Activated naive CD4-positive, alpha-beta T cell treated with anti-CD3 and anti-CD28 coated beads, Interleukin-2, amount 10 ng/mL, durations not matched to agents 7 days and 5 days (primary cell): ENCODE results near the gene STRAP.
"Not testable (repeated sequence)": the region's sequence is repeated elsewhere in the genome, so short reads cannot be mapped to it uniquely, and the experiment has no call there.

Source experiments
- CTCF ChIA-PET: fragments of 350-600 bp; sonication (Branson Sonifier 250); formaldehyde crosslinking; loops from one replicate; lab custom pipeline; 2021; ENCODE audit warnings: antibody characterized with exemption; lab: Charles Lee
- DNase-seq: peaks from one replicate; pipeline ENCODE4 v3.0.0-alpha.2; 2020
- H3K27ac Mint-ChIP-seq: one replicate; pipeline ENCODE4 v1.8.0; 2021; ENCODE audit warnings: mild to moderate bottlenecking, moderate library complexity, mixed read lengths
- H3K27me3 Mint-ChIP-seq: one replicate; pipeline ENCODE4 v1.8.0; 2021; ENCODE audit warnings: mild to moderate bottlenecking, mixed read lengths
- H3K36me3 Mint-ChIP-seq: one replicate; pipeline ENCODE4 v1.8.0; 2021; ENCODE audit warnings: mixed read lengths
- H3K4me1 Mint-ChIP-seq: one replicate; pipeline ENCODE4 v1.8.0; 2021; ENCODE audit warnings: mixed read lengths
- H3K4me3 Mint-ChIP-seq: one replicate; pipeline ENCODE4 v1.8.0; 2021; ENCODE audit warnings: mild to moderate bottlenecking, moderate library complexity, mixed read lengths
- H3K9me3 Mint-ChIP-seq: one replicate; pipeline ENCODE4 v1.8.0; 2021; ENCODE audit warnings: mixed read lengths

Gene STRAP

DNA sequence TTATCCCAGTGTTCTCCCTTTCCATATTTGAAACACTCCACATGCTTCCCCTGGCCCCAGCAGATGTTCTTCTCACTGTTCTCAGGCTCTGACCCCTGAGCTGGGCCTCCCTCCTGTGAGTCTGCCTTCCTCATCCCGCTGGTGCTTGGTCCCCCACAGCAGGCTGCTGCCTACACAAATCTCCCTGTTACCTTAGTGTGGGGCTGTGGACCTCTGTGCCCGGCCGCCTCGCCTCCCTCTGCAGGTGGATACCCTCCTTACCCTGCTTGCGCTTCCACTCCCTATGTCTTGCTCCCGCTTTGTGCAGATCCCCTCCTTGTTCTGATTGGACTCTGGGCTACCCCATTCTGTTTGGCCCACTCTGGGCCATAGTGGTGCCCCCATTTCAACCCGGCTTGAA lies 35.9 kb downstream of the STRAP start:
- CTCF ChIA-PET = no interaction called here

DNA sequence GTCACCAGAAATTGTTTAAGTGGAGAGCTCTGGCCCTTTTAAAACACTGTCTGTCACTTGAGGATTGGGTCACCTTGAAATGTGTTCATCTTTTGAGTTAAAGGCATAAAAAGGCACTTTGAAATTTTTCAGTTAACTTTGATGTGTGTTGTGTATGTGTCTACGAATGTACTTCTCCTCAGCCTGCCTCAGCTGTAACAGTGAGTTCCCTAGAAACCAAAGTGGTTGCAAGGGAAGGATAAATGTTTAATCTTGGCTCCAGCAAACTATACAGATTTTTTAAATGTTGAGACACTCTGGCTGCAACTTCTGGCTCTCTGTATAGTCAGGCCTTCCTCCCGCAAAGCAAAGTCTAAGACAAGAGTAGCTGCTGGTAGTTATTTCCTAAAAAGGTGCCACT lies 37.2 kb downstream of the STRAP start:
- H3K9me3 Mint-ChIP-seq = peaks cover 2% of the 10 kb centered on the region
- H3K27ac Mint-ChIP-seq = no peak overlapping the region
- no peaks in the 10 kb centered on the region for H3K4me1 Mint-ChIP-seq
- no peaks in the 10 kb centered on the region for H3K36me3 Mint-ChIP-seq
- DNase-seq = no peak
- CTCF ChIA-PET = interaction anchor here (1.7 kb wide), 1 partner anchor 9 kb away, joined by 7 read pairs; the partner anchor contains the start of gene DERA
- no peaks in the 10 kb centered on the region for H3K27me3 Mint-ChIP-seq
- H3K4me3 Mint-ChIP-seq = no peak overlapping the region

More for the DNA sequence above, 35.9 kb downstream of the STRAP start:
- peaks cover 2% of the 10 kb centered on the region for H3K9me3 Mint-ChIP-seq
- no peaks in the 10 kb centered on the region for H3K4me1 Mint-ChIP-seq
- no peak overlapping the region for H3K27ac Mint-ChIP-seq
- H3K27me3 Mint-ChIP-seq = no peaks in the 10 kb centered on the region
- no peak overlapping the region for H3K4me3 Mint-ChIP-seq
- no peaks in the 10 kb centered on the region for H3K36me3 Mint-ChIP-seq
- no peak for DNase-seq

DNA sequence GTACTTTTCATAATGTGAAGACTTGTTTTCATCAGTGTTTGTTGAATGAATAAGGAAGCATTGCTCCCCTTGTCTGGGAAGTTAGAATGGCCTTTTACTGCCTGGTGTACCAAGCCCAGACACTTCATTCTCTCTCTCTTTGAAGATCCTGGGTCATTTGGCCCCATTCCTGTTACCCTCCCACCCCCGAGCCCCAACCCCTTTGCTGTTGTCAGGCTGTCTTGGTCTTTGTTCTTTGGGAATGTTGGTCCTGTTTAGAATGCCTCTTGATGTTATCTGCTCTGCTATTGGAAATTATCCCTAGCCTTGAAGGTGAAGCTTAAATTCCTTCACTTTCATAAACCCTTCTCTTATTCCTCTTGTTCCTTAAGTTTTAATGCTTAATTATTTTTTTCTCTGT lies 42.8 kb downstream of the STRAP start:
- no peaks in the 10 kb centered on the region for H3K36me3 Mint-ChIP-seq
- no peaks in the 10 kb centered on the region for H3K27me3 Mint-ChIP-seq
- CTCF ChIA-PET = no interaction called here
- H3K9me3 Mint-ChIP-seq = peaks cover 2% of the 10 kb centered on the region
- H3K4me1 Mint-ChIP-seq = no peaks in the 10 kb centered on the region
- DNase-seq = no peak
- H3K27ac Mint-ChIP-seq = no peak overlapping the region
- no peak overlapping the region for H3K4me3 Mint-ChIP-seq

DNA sequence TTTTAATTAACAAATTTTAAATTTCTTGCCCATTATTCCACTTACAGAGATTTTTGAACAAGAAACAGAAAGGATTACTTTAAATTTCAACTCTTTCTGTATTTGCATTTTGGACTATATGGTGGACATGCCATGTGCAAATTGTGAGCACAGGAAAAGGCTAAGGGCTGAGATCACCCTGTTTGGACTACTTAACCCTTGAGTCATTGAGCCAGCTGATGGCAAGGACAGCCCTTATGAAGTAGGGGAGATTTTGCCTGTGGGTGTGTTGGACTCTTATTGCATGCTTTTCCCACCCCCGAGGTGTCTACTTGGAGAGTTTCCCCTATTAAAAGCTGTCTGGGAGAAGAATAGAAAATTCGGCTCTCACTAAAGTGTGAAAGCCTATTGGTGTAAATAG lies 46.2 kb downstream of the STRAP start:
- H3K27ac Mint-ChIP-seq = no peak overlapping the region
- H3K36me3 Mint-ChIP-seq = no peaks in the 10 kb centered on the region
- no peak for DNase-seq
- no peak overlapping the region for H3K4me3 Mint-ChIP-seq
- no peaks in the 10 kb centered on the region for H3K9me3 Mint-ChIP-seq
- no peaks in the 10 kb centered on the region for H3K4me1 Mint-ChIP-seq
- no peaks in the 10 kb centered on the region for H3K27me3 Mint-ChIP-seq
- CTCF ChIA-PET = no interaction called here

DNA sequence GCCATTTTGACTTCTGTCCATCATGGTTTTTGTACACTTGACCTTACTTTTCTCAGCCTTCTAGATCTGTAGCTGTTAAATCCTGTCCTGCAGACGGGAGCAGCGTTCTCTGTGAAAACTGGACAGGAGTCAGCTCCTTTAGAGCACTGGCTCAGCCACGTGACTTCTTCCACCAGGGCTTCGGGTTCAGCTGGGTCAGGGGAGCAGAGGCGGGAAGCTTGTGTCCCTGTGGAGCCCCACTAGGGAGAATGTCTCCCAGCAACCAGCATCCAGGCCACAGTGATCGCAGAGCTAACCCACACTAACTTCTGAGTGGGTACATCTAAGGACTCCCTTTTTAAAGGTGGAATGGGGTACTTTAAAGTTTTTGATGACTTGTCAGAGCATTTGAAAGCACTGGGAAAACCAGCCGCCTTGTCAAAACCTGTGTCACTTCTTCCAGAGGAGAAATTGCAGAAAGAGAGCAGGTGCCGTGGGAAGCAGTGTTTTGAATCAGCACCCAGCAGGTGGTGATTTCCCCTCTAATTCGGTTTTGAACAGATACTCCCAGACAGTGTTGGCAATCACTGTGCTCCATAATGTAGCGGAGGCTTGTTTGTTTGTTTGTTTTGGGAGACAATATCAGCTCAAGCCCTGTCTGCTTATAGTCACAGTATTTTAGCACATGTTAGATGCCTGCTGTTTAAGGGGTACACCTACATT lies 46.8 kb downstream of the STRAP start:
- H3K4me3 Mint-ChIP-seq = no peak overlapping the region
- CTCF ChIA-PET = interaction anchor here (0.9 kb wide), 1 partner anchor 9 kb away, joined by 3 read pairs; no protein-coding TSS in a partner anchor
- H3K9me3 Mint-ChIP-seq = no peaks in the 10 kb centered on the region
- H3K27ac Mint-ChIP-seq = no peak overlapping the region
- H3K36me3 Mint-ChIP-seq = no peaks in the 10 kb centered on the region
- no peaks in the 10 kb centered on the region for H3K27me3 Mint-ChIP-seq
- no peak for DNase-seq
- H3K4me1 Mint-ChIP-seq = no peaks in the 10 kb centered on the region

DNA sequence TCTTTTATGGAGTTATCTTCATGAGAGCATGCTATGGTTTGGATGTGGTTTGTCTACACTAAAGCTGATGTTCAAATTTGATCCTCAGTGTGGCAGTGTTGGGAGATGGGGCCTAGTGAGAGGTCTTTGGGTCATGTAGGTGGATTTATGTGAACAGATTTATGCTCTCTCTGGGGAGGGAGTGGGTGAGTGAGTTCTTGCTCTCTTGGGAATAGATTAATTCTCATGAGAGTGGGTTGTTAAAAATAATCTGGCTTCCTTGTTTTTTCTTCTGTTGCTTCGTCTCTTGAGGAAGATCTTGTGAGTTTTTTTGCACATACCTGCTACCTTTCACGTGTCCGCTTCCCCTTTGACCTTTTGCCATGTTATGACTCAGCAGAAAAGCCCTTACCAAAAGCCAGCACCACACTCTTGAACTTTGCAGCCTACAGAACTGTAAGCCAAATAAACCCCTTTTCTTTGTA lies 49.4 kb downstream of the STRAP start:
- no peak overlapping the region for H3K27ac Mint-ChIP-seq
- H3K36me3 Mint-ChIP-seq = no peaks in the 10 kb centered on the region
- DNase-seq = no peak
- H3K9me3 Mint-ChIP-seq = no peaks in the 10 kb centered on the region
- no peaks in the 10 kb centered on the region for H3K4me1 Mint-ChIP-seq
- H3K4me3 Mint-ChIP-seq = no peak overlapping the region
- H3K27me3 Mint-ChIP-seq = no peaks in the 10 kb centered on the region
- CTCF ChIA-PET = no interaction called here

DNA sequence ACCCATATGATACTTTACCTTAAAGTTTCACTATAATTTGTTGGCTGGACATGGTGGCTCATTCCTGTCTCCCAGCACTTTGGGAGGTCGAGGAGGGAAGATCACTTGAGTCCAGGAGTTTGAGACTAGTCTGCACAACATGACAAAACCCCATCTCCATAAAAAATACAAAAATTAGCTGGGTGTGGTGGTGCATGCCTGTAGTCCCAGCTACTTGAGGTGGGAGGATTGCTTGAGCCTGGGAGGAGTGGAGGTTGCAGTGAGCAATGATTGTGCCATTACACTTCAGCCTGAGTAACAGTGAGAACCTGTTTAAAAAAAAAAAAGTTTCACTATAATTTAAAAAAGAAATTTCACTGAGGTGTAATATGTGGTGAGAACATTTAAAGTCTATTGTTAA lies 50.1 kb downstream of the STRAP start:
- Mint-ChIP-seq H3K4me1 (no peaks in the 10 kb centered on the region), H3K4me3 (no peak overlapping the region), H3K36me3 (no peaks in the 10 kb centered on the region), H3K27me3 (no peaks in the 10 kb centered on the region), H3K9me3 (no peaks in the 10 kb centered on the region), H3K27ac (no peak overlapping the region)
- CTCF ChIA-PET = no interaction called here
- DNase-seq = no peak

DNA sequence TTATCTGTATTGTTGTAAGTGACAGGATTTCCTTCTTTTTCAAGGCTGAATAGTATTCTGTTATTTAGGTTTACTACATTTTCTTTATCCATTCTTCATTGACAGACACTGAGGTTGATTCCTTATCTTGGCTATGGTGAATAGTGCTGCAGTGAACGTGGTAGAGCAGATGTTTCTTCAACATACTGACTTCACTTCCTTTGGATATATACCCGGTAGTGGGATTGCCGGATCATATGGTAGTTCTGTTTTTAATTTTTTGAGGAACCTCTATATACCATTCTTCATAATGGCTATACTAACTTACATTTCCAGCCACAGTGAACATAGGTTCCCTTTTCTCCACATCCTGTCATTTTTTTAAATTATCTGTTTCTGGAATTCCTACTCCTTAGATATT lies 50.8 kb downstream of the STRAP start:
- CTCF ChIA-PET = no interaction called here
- peaks cover 2% of the 10 kb centered on the region for H3K36me3 Mint-ChIP-seq
- H3K27ac Mint-ChIP-seq = no peak overlapping the region
- H3K9me3 Mint-ChIP-seq = peaks cover 2% of the 10 kb centered on the region
- no peak overlapping the region for H3K4me3 Mint-ChIP-seq
- no peaks in the 10 kb centered on the region for H3K27me3 Mint-ChIP-seq
- no peaks in the 10 kb centered on the region for H3K4me1 Mint-ChIP-seq
- DNase-seq = no peak

DNA sequence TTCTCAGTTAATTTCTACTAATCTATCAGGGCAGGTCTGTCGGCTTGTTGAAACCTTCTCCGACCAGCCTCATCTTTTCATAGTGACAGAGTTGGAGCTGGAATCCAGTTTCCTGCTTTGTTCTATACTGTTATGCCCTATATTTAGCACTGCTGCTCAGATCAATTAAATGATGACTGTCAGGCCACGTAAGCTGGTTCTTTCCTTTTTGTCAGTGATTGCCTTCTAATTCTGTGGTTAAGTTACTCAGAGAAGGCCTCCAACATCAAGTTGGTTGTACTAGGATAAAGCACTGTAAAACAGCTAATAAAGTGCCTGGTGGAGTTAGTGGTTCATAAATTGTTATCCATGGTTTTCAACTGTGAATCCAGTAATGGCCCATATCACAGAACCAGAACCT lies 51.6 kb downstream of the STRAP start:
- DNase-seq = no peak
- H3K4me3 Mint-ChIP-seq = no peak overlapping the region
- H3K4me1 Mint-ChIP-seq = no peaks in the 10 kb centered on the region
- peaks cover 2% of the 10 kb centered on the region for H3K36me3 Mint-ChIP-seq
- CTCF ChIA-PET = no interaction called here
- no peaks in the 10 kb centered on the region for H3K27me3 Mint-ChIP-seq
- no peak overlapping the region for H3K27ac Mint-ChIP-seq
- H3K9me3 Mint-ChIP-seq = peaks cover 3% of the 10 kb centered on the region

DNA sequence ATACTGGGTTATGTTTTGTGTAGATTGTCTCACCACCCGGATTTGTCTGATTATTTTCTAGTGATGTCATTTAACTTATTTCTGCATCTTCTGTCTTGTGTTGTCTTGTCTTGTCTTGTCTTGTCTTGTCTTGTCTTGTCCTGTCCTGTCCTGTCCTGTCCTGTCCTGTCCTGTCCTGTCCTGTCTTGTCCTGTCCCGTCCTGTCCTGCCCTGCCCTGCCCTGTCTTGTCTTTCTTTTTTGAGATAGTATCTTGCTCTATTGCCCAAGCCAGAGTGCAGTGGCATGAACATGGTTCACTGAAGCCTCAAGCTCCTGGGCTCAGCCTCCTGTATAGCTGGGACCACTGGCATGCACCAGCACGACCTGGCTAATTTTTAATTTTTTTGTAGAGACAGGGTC lies 54.6 kb downstream of the STRAP start:
- H3K4me3 Mint-ChIP-seq = no peak overlapping the region
- no peak overlapping the region for H3K27ac Mint-ChIP-seq
- peaks cover 13% of the 10 kb centered on the region for H3K9me3 Mint-ChIP-seq
- no peak for DNase-seq
- H3K36me3 Mint-ChIP-seq = peaks cover 7% of the 10 kb centered on the region
- no peaks in the 10 kb centered on the region for H3K4me1 Mint-ChIP-seq
- H3K27me3 Mint-ChIP-seq = no peaks in the 10 kb centered on the region
- CTCF ChIA-PET = no interaction called here

DNA sequence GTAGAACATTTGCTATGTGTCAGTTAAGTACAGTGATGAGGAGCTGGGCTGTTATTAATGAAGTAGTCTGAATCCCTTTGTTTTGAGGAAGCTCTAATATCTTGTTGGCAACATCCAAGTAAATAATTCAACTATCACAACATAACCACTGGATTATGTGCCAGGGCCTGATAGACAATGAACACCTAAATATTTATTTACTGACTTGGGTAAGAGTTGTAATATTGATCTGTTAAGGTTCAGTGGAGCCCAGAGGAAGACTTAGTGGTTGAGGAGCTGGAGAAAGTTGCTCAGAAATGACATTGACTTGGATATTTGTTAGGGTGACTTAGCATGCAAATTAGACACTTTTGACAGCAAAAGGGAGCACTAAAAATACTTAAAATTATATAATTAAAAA lies 55.7 kb downstream of the STRAP start:
- Mint-ChIP-seq H3K4me1 (no peaks in the 10 kb centered on the region), H3K27me3 (no peaks in the 10 kb centered on the region), H3K9me3 (peaks cover 16% of the 10 kb centered on the region), H3K27ac (no peak overlapping the region), H3K4me3 (no peak overlapping the region), H3K36me3 (peaks cover 7% of the 10 kb centered on the region)
- CTCF ChIA-PET = interaction anchor here (1.0 kb wide), 1 partner anchor 8 kb away, joined by 3 read pairs; no protein-coding TSS in a partner anchor
- DNase-seq = no peak

DNA sequence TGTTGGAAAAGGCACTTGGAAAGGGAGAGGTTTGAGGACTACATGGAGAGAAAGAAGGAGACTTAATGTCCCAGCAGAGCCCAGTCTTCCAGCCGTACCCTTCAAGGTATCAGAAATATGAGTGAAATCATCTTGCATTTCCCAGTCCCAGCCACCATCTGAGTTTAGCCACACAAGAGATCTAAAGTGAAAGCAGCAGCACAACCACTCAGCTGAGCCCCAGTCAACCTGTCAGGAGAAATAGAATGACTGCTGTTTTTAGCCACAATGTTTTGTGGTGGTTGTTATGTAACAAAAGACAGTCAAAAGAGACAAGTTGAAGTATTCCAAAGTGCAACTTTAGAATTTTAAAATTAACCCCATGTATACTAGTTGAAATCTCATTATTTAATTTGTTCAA lies 56.9 kb downstream of the STRAP start:
- CTCF ChIA-PET = interaction anchor here (1.0 kb wide), 1 partner anchor 10 kb away, joined by 3 read pairs; no protein-coding TSS in a partner anchor
- Mint-ChIP-seq H3K4me1 (no peaks in the 10 kb centered on the region), H3K27ac (no peak overlapping the region), H3K9me3 (peaks cover 18% of the 10 kb centered on the region), H3K36me3 (peaks cover 7% of the 10 kb centered on the region), H3K4me3 (no peak overlapping the region), H3K27me3 (no peaks in the 10 kb centered on the region)
- no peak for DNase-seq

DNA sequence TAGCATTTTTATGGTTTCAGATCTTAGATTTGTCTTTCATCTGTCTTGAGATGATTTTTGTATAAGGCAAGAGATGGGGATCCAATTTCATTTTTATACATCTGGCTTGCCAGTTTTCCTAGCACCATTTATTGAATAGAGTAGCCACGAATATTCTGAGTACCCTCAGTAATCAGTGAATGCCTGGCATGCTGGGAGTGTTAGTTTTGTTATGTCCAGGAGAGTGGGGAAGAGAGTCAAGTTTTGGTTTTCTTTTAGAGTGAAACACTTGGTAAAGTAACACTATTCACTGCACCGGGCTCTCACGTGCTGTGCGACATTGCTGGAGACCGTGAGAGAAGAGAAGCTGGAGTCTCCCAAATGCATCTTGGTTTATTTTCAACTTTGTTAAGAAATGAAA lies 60.3 kb downstream of the STRAP start:
- no peak overlapping the region for H3K27ac Mint-ChIP-seq
- CTCF ChIA-PET = no interaction called here
- peaks cover 7% of the 10 kb centered on the region for H3K36me3 Mint-ChIP-seq
- no peak for DNase-seq
- no peaks in the 10 kb centered on the region for H3K27me3 Mint-ChIP-seq
- no peaks in the 10 kb centered on the region for H3K4me1 Mint-ChIP-seq
- H3K9me3 Mint-ChIP-seq = peaks cover 23% of the 10 kb centered on the region
- no peak overlapping the region for H3K4me3 Mint-ChIP-seq

DNA sequence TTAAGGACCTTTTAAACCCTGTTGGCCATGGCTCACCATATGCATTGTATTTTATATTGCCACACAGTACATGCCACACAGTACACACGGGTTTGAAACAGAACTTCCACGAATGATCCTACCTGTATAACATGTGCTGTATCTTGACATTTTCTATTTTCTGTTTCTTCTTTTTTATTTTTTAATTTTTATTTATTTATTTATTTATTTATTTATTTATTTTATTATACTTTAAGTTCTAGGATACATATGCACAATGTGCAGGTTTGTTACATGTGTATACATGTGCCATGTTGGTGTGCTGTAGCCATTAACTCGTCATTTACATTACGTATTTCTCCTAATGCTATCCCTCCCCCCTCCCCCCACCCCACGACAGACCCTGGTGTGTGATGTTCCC lies 61.3 kb downstream of the STRAP start:
- H3K27me3 Mint-ChIP-seq, DNase-seq, H3K4me3 Mint-ChIP-seq, H3K4me1 Mint-ChIP-seq, CTCF ChIA-PET, H3K27ac Mint-ChIP-seq, H3K36me3 Mint-ChIP-seq: not testable (repeated sequence)
- H3K9me3 Mint-ChIP-seq = peaks cover 25% of the 10 kb centered on the region

DNA sequence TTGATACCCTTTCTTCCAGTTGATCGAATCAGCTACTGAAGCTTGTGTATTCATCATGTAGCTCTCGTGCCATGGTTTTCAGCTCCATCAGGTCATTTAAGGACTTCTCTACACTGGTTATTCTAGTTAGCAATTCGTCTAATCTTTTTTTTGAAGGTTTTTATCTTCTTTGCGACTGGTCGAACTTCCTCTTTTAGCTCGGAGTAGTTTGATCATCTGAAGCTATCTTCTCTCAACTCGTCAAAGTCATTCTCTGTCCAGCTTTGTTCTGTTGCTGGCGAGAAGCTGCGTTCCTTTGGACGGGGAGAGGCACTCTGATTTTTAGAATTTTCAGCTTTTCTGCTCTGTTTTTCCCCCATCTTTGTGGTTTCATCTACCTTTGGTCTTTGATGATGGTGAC lies 66.3 kb downstream of the STRAP start:
- H3K27ac Mint-ChIP-seq, H3K4me3 Mint-ChIP-seq, CTCF ChIA-PET, H3K36me3 Mint-ChIP-seq, DNase-seq, H3K27me3 Mint-ChIP-seq, H3K4me1 Mint-ChIP-seq: not testable (repeated sequence)
- H3K9me3 Mint-ChIP-seq = peaks cover 11% of the 10 kb centered on the region
